ENCODE measurements around the gene ISOC2. TPM values are rescaled to one million over a fixed set of nuclear protein-coding genes. Genes with fewer than 3 reads are reported as not detected.

The ISOC2 gene
- total RNA-seq, 1 donor from 2014 or later, result 36.6 TPM

- no peaks in the 10 kb centered on the region for H3K27me3 Mint-ChIP-seq
- no peak for DNase-seq (ENCODE audit: low spot score, unreplicated experiment)
- TF ChIP-seq CTCF (IDR thresholded peaks at IDR 0.05; ENCODE audit: unreplicated experiment), result no peak
- H3K4me1 Mint-ChIP-seq (ENCODE audit: low read depth), result peaks cover 12% of the 10 kb centered on the region
- H3K9me3 Mint-ChIP-seq (ENCODE audit: low read depth), result no peaks in the 10 kb centered on the region
- H3K36me3 Mint-ChIP-seq (ENCODE audit: insufficient read depth), result peaks cover 6% of the 10 kb centered on the region
- peak overlapping the region; percentile 65 for H3K27ac Mint-ChIP-seq
- peak overlapping the region; percentile 90 for H3K4me3 Mint-ChIP-seq (ENCODE audit: low read depth)
Measured at GRCh38 chr19:55477905-55478304, 16.5 kb upstream of the ISOC2 start.

GRCh38 chr19:55476100-55476775 is 14.8 kb upstream of the ISOC2 start, which contains the start of gene ZNF628:
Gene ZNF628, plus strand, starts transcription at chr19:55476617. Its CDS starts 3,294 bp downstream, at chr19:55479911.
- Mint-ChIP-seq H3K27me3 (no peaks in the 10 kb centered on the region), H3K4me1 (ENCODE audit: low read depth) (peaks cover 12% of the 10 kb centered on the region), H3K4me3 (ENCODE audit: low read depth) (peak within 1 kb of the TSS; percentile 90)

GRCh38 chr19:55474269-55475265 is 13.1 kb upstream of the ISOC2 start:
- Mint-ChIP-seq H3K4me1 (ENCODE audit: low read depth) (peaks cover 12% of the 10 kb centered on the region), H3K4me3 (ENCODE audit: low read depth) (peak overlapping the region; percentile 38), H3K27ac (no peak overlapping the region), H3K9me3 (ENCODE audit: low read depth) (no peaks in the 10 kb centered on the region), H3K36me3 (ENCODE audit: insufficient read depth) (peaks cover 5% of the 10 kb centered on the region), H3K27me3 (no peaks in the 10 kb centered on the region)
- TF ChIP-seq CTCF (IDR thresholded peaks at IDR 0.05; ENCODE audit: unreplicated experiment), result no peak
- DNase-seq (ENCODE audit: low spot score, unreplicated experiment), result no peak

More at GRCh38 chr19:55476100-55476775, 14.8 kb upstream of the ISOC2 start, which contains the start of gene ZNF628:
- peak; percentile 94 for DNase-seq (ENCODE audit: low spot score, unreplicated experiment)
- TF ChIP-seq CTCF (IDR thresholded peaks at IDR 0.05; ENCODE audit: unreplicated experiment), result no peak
- H3K9me3 Mint-ChIP-seq (ENCODE audit: low read depth), result no peaks in the 10 kb centered on the region
- H3K36me3 Mint-ChIP-seq (ENCODE audit: insufficient read depth), result peaks cover 6% of the 10 kb centered on the region
- peak within 1 kb of the TSS; percentile 96 for H3K27ac Mint-ChIP-seq

GRCh38 chr19:55473225-55474012 is 12.0 kb upstream of the ISOC2 start:
- H3K27me3 Mint-ChIP-seq, result no peaks in the 10 kb centered on the region
- no peaks in the 10 kb centered on the region for H3K36me3 Mint-ChIP-seq (ENCODE audit: insufficient read depth)
- H3K4me3 Mint-ChIP-seq (ENCODE audit: low read depth), result no peak overlapping the region
- H3K27ac Mint-ChIP-seq, result no peak overlapping the region
- DNase-seq (ENCODE audit: low spot score, unreplicated experiment), result no peak
- no peak for TF ChIP-seq CTCF (IDR thresholded peaks at IDR 0.05; ENCODE audit: unreplicated experiment)
- H3K9me3 Mint-ChIP-seq (ENCODE audit: low read depth), result no peaks in the 10 kb centered on the region
- H3K4me1 Mint-ChIP-seq (ENCODE audit: low read depth), result peaks cover 9% of the 10 kb centered on the region
